TTC549 (cell line): ENCODE data around the gene YIF1B.

Experiments
- FAIRE-seq: peaks from 2 replicates; lab custom pipeline; 2012; peaks lifted over from hg19 to GRCh38; lab: Jason Lieb, UNC

Gene YIF1B

GRCh38 chr19:38333245-38333644 is 17.5 kb upstream of the YIF1B start:
- no peak for FAIRE-seq

- no peak for FAIRE-seq
Measured at GRCh38 chr19:38331728-38332127, 16.0 kb upstream of the YIF1B start.

GRCh38 chr19:38329651-38330050 is 13.9 kb upstream of the YIF1B start:
- FAIRE-seq = no peak

DNA sequence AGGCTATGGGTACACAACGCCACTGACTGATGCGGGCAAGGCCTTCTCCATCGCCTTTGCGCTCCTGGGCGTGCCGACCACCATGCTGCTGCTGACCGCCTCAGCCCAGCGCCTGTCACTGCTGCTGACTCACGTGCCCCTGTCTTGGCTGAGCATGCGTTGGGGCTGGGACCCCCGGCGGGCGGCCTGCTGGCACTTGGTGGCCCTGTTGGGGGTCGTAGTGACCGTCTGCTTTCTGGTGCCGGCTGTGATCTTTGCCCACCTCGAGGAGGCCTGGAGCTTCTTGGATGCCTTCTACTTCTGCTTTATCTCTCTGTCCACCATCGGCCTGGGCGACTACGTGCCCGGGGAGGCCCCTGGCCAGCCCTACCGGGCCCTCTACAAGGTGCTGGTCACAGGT is 10.8 kb upstream of the YIF1B start:
- no peak for FAIRE-seq

DNA sequence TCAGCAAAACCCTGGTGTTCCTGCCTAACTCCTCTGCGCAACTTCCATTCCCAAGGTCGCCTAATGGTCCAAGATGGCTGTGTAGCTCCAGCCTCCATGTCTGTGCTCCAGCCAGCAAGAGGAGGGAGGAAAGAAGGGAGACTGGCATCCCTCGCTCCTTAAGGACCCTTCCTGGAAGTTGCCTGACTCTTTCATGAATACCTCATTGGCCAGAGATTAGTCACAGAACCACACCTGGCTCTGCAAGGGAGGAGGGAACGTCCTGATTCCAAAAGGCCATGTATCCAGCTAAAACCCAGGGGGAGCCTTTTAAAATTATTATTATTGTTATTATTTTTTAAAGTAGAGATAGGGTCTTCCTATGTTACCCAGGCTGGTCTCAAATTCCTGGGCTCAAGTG is 8.7 kb upstream of the YIF1B start:
- no peak for FAIRE-seq

DNA sequence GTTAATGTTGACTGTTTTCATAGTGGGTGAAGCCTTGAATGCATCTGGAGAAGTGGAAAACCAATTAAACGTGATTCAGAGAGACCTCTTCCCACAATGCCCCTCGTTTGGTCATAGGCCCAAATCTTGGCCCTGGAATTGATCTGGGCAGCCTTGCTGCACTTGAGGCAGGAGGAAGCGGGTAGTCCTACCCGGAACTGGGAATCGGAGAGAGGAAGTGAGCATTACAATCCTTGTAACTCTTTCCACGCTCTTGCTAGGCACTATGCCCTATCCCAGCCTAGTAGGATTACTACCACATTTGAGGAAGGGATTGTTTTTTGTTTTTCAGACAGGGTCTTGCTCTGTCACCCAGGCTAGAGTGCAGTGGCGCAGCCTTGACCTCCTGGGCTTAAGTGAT is 7.5 kb upstream of the YIF1B start:
- FAIRE-seq = no peak

DNA sequence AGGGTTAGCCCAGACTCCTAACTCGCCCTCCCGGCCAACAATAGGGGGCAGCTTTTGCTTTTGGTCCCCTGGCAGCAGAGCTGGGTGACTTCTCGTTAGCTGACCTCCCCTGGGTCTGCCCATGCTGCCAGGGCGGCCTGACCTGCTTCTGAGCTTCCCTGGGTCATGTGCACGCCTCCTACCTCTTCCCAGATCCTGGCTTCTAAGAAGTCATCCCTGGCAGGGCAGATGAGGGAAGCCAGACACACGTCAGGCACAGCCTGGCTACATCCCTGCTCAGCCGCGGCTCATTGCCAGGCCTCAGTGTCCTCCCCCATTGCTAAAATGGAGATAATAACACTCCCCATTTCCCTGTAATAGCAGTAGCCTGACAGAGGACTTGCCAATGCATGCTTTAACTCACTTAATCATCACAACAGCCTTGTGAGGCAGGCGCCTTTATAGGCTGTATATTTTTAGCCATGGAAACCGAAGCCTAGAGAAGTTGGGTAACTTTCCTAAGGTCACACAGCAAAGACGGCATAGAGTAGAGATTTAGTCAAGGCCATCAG is 6.0 kb upstream of the YIF1B start:
- FAIRE-seq = no peak

DNA sequence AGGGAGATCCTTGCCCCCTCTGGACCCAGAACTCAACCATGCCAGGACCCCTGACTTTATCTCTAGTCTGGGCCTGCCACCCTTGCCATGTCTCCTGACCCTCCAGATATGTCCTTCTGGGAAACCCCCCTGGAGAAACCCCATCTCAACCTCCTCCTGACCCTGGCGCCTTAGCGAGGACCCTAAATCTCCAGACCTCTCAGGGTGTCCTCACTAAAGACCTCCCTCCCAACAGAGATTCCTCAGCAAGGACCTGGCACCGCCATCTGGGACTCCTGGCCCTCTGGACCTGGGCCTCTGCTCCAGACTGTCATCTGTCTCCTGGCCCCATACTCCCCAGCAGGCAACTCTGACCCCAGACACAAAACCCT is 5.2 kb upstream of the YIF1B start:
- no peak for FAIRE-seq

DNA sequence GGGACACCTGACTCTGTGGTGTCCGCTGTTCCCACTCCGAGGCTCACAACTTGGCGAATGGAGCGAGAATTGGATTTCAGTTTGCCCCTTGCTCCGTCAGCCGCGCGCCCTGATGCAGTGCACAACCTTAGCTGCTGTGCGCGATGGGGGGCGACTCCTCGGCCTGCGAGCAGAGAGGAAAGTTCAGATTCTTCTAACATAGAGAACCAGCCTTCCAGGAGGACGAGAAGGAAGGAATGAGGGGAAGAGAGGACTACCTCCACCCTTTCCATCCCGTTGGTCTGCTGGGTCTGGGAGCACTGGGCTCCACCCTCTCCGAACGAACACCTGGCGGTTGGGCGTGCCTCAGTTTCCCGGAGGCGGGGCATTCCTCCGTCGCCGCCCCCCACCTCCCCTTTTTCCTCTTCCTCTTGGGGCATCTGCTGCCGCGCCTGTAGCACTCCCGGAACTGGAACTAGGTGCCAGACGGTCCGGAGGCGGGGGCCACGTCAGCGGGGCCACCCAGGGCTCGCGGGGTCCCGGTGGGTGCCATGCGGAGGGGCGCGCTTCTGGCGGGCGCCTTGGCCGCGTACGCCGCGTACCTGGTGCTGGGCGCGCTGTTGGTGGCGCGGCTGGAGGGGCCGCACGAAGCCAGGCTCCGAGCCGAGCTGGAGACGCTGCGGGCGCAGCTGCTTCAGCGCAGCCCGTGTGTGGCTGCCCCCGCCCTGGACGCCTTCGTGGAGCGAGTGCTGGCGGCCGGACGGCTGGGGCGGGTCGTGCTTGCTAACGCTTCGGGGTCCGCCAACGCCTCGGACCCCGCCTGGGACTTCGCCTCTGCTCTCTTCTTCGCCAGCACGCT is 3.9 kb upstream of the YIF1B start, which contains the start of gene KCNK6:
KCNK6 (plus strand) TSS at position 425 of the 838 bp plus-strand sequence; CDS start at position 531, 106 bp downstream.
- FAIRE-seq = no peak

DNA sequence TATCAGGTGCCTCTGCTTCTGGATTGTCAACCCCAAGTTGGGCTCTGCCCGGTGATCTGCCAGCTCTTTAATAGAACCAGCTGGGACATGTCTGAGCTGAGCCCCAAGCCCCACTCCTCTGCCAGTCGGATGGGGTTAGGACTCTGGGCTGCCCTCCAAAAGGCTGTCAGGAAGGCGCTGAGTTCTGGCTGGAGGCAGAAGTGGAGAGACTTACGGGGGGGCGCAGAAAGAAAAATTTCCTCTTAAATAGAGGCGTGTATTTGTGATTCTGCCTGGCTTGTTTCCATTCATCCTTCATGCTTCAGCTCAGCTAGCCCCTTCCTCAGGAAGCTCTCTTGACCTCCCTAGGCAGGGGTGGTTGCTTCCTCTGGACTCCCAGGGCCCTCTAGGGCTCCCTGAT is 2.9 kb upstream of the YIF1B start:
- no peak for FAIRE-seq

DNA sequence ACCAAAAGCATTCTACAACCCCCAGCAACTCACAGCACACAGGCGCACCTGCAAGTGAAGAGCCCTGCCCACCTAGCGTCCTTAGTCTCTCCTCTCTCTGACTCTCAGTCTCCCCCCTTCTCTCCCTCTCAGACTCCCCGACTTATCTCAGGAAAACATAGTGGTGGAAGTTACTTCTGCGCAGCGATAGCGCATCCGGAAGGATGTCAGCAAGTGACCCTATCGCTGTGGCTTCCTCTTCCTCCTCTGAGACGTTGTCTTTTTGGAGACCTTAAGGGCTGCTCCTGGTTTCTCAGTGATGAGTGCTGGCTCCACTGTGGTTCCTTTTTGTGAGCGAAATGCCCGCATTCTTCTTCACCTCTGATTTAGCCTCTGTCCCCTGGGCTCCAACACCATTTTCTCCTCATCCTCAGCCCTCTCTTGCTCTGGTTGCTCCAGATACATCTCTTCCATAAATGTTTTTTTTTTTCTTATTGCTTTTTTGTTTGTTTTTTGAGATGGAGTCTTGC is 1.4 kb upstream of the YIF1B start:
- no peak for FAIRE-seq

- no peak for FAIRE-seq
Measured at GRCh38 chr19:38316477-38317067, 825 bp upstream of the YIF1B start.

GRCh38 chr19:38310986-38311385 is 4.8 kb downstream of the YIF1B start:
- no peak for FAIRE-seq

DNA sequence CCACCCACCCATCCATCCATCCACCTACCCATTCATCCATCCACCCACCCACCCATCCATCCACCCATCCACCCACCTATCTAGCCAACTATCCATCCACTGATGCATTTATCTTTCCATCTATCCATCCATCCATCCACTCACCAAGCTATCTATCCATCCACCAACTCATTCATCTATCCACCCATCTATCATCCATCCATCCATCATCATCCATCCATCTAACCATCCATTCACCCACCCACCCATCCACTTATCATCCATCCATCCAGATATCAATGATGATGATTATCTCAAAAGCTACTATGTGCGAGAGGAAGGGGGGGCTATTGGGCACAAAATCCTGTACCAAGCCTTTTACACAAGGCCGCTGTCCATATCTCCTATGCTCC is 5.5 kb downstream of the YIF1B start:
- FAIRE-seq = no peak

- no peak for FAIRE-seq
Measured at GRCh38 chr19:38309615-38310278, 6.0 kb downstream of the YIF1B start.

DNA sequence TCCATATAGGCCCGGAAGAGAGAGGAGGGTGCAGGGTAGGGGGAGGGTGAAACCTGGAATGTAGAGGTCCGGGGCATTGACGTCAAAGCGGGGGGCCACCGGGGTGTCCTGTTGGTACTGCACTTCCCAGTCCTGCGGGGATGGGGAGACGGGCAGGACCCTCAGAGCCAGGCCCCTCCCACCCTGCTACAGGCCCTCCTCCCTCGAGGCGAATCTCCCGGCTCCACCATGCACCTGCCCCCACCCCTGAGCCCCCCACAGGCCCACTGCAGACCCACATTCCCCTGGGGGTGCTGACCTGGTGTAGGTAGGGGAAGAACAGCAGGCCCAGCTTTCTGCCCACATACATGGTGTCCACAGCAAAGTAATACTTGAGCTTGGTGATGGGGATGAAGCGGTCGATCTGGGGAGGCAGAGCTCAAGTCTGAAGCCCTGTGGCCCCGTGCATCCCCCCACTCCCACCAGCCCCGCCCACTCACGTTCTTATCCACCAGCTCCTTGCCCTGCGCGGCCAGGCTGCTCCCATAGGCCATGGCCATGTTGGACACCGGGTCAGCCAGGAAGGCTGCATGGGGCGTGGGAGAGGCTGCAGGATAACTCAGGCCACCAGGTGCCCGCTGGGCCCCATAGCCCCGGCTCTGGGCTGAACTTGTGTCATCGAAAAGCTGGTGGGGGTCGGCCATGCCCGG is 6.7 kb downstream of the YIF1B start:
- no peak for FAIRE-seq

- FAIRE-seq = no peak
Measured at GRCh38 chr19:38308006-38308766, 7.6 kb downstream of the YIF1B start.

- FAIRE-seq = no peak
Measured at GRCh38 chr19:38307597-38307996, 8.2 kb downstream of the YIF1B start.

DNA sequence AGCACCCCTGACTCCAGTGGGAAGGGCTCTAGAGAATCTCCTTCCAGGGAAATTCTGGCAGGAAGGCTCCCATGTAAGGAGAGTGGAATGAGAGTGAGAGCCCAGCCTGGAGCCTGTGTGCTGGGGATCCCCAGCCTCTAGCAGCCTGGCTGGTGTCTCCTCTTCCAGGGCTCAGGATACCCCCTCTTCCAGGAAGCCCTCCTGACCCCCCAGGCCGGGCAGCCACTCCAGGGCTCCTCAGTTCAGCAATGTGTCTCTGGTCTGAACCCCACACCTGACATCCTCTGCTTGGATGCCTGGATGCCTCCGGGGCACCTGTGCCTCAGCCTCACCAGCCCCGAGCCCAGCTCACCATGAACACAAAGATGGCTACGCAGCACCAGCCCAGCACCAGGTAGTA is 8.7 kb downstream of the YIF1B start:
- no peak for FAIRE-seq

DNA sequence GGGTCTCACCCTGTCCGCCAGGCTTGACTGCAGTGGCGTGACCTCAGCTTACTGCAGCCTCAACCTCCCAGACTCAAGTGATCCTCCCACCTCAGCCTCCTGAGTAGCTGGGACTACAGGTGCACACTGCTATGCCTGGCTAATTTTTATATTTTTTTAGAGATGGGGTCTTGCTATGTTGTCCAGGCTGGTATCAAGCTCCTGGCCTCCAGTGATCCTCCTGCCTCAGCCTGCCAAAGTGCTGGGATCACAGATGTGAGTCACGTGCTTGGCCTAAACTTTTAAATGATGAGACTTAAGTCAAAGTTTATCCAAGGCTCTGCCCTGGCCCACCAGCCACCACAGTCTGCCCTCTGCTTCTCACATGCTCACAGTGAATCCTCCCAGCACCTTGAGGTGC is 9.5 kb downstream of the YIF1B start:
- no peak for FAIRE-seq

GRCh38 chr19:38304866-38305429 is 10.8 kb downstream of the YIF1B start:
- no peak for FAIRE-seq
